Neutrophil (primary cell): ENCODE measurements around the gene GPC6.

Experiments used
- H3K27ac ChIP-seq: fragments of 200-600 bp; sonication (generic); 2 replicates; pipeline ENCODE4 v1.5.1; 2016; ENCODE audit warnings: mild to moderate bottlenecking, moderate library complexity
- H3K27me3 ChIP-seq: fragments of 200-600 bp; sonication (generic); 2 replicates; pipeline ENCODE4 v1.6.0; 2016; ENCODE audit warnings: mild to moderate bottlenecking
- H3K36me3 ChIP-seq: fragments of 200-600 bp; sonication (generic); 2 replicates; pipeline ENCODE4 v1.5.1; 2017
- H3K4me1 ChIP-seq, 2 experiments: fragments of 200-600 bp in 1 of 2; sonication (generic) in 1 of 2; 1 replicate in 1 of 2; 2 replicates in 1 of 2; pipeline versions ENCODE4 v1.5.1 to v1.6.1; 2013 to 2016; ENCODE audit warnings: low read depth in 1 of 2, low read length in 1 of 2, mild to moderate bottlenecking in 1 of 2, moderate library complexity in 1 of 2; ENCODE audit not compliant: control insufficient read depth in 1 of 2, insufficient read depth in 1 of 2
- H3K4me3 ChIP-seq, 2 experiments: fragments of 200-600 bp in 1 of 2; sonication (generic) in 1 of 2; 1 replicate in 1 of 2; 2 replicates in 1 of 2; pipeline ENCODE4 v1.5.1; 2013 to 2016; ENCODE audit warnings: low read depth in 1 of 2, low read length in 1 of 2, mild to moderate bottlenecking in 1 of 2, moderate library complexity in 1 of 2
- H3K9me3 ChIP-seq: fragments of 200-600 bp; sonication (generic); 2 replicates; pipeline ENCODE4 v1.5.1; 2016
- CTCF ChIP-seq: fragments of 200-600 bp; sonication (generic); IDR thresholded peaks from 2 replicates; pipeline ENCODE4 v1.5.1; 2016; ENCODE audit warnings: antibody characterized with exemption

Gene GPC6

GRCh38 chr13:94344126-94344818, 1117.7 kb downstream of the GPC6 start:
- H3K27me3 ChIP-seq = no peaks in the 10 kb centered on the region
- no peaks in the 10 kb centered on the region for H3K36me3 ChIP-seq
- H3K9me3 ChIP-seq = no peaks in the 10 kb centered on the region
- no peaks in the 10 kb centered on the region for H3K4me1 ChIP-seq
- H3K4me3 ChIP-seq = no peak overlapping the region
- H3K27ac ChIP-seq = no peak overlapping the region
- no peak for TF ChIP-seq CTCF

DNA sequence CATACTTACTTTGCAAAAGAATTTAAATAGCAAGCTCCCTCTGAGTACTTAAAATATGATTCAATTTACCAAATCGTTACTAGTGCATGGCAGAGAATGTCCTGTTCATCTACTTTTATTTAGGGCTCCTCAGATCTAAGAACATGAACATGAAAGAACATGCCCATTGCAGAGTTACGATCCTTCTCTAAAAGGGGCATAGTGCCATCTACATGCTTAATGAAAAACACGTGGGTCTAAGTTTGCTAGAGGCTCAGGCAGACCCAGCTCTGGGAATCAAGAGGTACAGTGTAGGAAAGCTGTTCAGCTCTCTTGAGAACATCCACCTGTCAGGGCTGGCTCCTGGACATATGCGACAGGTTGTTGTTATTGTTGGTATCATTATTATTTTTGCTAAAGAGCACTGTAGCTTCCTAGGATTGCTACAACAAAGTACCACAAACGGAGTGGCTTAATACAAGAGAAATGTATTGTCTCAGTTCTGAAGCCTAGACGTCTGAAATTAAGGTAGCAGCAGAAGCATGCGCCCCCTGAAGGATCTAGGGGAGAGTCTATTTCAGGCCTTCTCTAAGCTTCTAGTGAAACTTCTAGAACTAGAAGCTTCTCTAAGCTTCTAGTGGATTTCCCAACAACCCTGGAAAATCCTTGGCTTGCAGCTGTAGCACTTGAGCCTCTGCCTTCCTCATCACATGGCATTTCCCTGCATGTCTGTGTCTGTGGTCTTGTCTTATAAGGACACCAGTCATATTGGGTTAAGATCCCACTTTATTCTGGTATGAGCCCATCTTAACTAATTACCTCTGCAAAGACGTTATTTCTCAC, 1119.0 kb downstream of the GPC6 start:
- H3K4me3 ChIP-seq = no peak overlapping the region
- no peaks in the 10 kb centered on the region for H3K9me3 ChIP-seq
- no peak overlapping the region for H3K27ac ChIP-seq
- H3K4me1 ChIP-seq = no peaks in the 10 kb centered on the region
- H3K36me3 ChIP-seq = no peaks in the 10 kb centered on the region
- TF ChIP-seq CTCF = no peak
- H3K27me3 ChIP-seq = peaks cover 3% of the 10 kb centered on the region

GRCh38 chr13:94346261-94347019, 1119.8 kb downstream of the GPC6 start:
- no peaks in the 10 kb centered on the region for H3K4me1 ChIP-seq
- H3K36me3 ChIP-seq = no peaks in the 10 kb centered on the region

GRCh38 chr13:94351292-94351990, 1124.8 kb downstream of the GPC6 start:
- no peak for TF ChIP-seq CTCF
- Histone ChIP-seq H3K27me3 (peaks cover 3% of the 10 kb centered on the region), H3K27ac (no peak overlapping the region), H3K36me3 (no peaks in the 10 kb centered on the region), H3K4me3 (no peak overlapping the region), H3K9me3 (no peaks in the 10 kb centered on the region), H3K4me1 (no peaks in the 10 kb centered on the region)

More at GRCh38 chr13:94346261-94347019, 1119.8 kb downstream of the GPC6 start:
- Histone ChIP-seq H3K27me3 (peaks cover 3% of the 10 kb centered on the region), H3K27ac (no peak overlapping the region), H3K4me3 (no peak overlapping the region), H3K9me3 (no peaks in the 10 kb centered on the region)
- no peak for TF ChIP-seq CTCF

GRCh38 chr13:94352057-94352456, 1125.5 kb downstream of the GPC6 start:
- Histone ChIP-seq H3K9me3 (no peaks in the 10 kb centered on the region), H3K27ac (no peak overlapping the region), H3K4me3 (no peak overlapping the region), H3K36me3 (no peaks in the 10 kb centered on the region), H3K4me1 (no peaks in the 10 kb centered on the region), H3K27me3 (peaks cover 3% of the 10 kb centered on the region)
- no peak for TF ChIP-seq CTCF
